ENCODE results near the gene SULT1A3.
"Not testable (repeated sequence)": the region's sequence is repeated elsewhere in the genome, so short reads cannot be mapped to it uniquely, and the experiment has no call there.

DNA sequence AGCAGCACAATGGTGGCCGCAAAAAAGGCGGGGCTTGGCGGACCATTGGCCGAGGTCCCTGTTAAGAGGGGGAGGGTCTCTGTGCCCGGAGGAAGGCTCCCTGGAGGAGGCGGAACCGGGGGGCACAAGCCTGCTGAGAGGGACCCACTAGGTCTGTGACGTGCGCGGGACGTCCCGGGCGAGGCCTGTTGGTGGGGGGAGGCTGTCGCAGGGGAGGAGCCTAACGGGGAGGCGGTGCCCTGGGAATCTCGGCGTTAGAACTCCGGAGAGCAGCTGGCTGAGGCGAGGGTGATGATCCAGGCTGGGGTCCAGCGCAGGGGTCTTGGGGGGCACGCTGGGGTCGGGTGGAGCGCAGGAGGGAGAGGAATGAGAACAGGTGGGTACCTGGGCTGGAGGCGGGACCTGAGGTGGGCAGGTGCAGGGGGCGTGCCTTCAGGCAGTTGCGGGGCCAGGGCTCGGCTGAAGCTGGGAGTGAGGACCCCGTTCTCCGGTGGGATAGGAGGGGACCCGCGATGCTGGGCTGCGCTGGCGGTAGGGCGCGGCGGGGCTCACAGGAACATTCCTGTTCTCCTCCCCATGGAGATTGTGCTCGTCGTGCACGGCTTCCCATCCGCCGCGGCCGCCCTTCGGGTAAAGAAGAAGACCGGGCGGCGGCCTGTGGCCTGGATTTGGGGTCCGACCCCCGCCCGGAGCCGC, 6.6 kb downstream of the SULT1A3 start:
- not testable (repeated sequence) for TF ChIP-seq POU2F2, POLR2AphosphoS5 (IDR thresholded peaks at IDR 0.05; ENCODE audit: low read depth, low read length)

Measured in GM12891 (cell line).